ENCODE measurements around the gene DHRS12.
A peak's percentile ranks its signal among the peaks of the same experiment; 100 is the strongest.

The DHRS12 gene

GRCh38 chr13:51811920-51812451 lies 8.0 kb upstream of the DHRS12 start:
- peak; percentile 35 for FAIRE-seq
- DNase-seq (ENCODE audit: insufficient read length, low spot score): no peak

DNA sequence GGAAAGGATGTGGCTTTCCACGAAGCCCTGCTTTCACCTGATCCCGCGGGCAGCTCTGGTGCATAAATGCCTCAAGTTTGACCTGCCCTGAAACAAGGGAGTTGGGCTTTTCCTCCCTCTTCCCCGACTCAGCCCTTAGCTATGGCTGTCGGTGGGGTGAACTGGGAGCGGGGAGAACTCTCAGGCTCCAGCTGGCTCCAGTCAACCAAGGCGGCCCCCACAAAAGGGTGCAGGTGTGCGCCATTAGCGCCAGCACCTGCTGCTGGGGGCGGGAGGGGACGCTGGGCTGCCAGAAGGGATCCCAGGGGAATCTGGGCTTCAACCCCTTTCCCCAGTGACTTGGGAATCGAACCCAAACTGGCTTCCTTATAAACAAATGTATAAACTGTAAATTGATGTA lies 7.1 kb upstream of the DHRS12 start:
- no peak for FAIRE-seq

DNA sequence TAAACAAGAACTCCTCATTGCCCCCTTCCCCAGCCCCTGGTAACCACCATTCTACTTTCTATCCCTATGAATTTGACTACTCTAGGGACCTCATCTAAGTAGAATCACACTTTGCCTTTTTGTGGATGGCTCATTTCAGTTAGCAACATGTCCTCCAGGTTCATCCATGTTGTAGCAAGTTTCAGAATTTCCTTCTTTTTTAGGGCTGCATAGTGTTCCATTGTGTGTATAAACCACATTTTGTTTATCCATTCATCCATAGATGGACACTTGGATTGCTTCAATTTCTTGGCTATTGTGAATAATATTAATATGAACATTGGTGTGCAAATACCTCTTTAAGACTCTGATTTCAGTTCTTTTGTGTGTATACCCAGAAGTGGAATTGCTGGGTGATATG lies 4.8 kb upstream of the DHRS12 start:
- FAIRE-seq: no peak
- DNase-seq (ENCODE audit: insufficient read length, low spot score): no peak

More for the DNA sequence above, 7.1 kb upstream of the DHRS12 start:
- no peak for DNase-seq (ENCODE audit: insufficient read length, low spot score)

GRCh38 chr13:51807041-51807440 lies 3.1 kb upstream of the DHRS12 start:
- no peak for DNase-seq (ENCODE audit: insufficient read length, low spot score)
- no peak for FAIRE-seq

GRCh38 chr13:51806566-51806965 lies 2.6 kb upstream of the DHRS12 start:
- no peak for FAIRE-seq
- no peak for DNase-seq (ENCODE audit: insufficient read length, low spot score)

DNA sequence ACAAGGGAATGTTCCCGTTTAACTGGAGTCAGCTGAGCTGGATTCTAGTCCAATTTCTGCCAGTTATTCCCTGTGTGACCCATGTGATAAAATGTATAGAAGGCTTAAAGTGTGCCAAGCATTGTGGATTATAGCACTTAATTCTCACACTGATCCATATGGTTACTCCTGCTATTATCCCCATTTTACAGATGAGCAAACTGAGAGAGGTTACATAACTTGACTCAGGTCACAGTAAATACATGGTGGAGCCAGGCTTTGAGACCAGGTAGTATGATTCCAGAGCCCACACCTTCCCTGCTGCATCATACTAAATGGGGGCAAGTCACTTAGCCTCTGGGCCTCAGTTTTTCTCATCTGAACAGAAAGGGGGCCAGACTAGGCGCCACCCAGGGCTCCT lies 2.0 kb upstream of the DHRS12 start:
- no peak for FAIRE-seq
- DNase-seq (ENCODE audit: insufficient read length, low spot score): no peak

- no peak for DNase-seq (ENCODE audit: insufficient read length, low spot score)
- no peak for FAIRE-seq
Observed at GRCh38 chr13:51805313-51805712, 1.4 kb upstream of the DHRS12 start.

DNA sequence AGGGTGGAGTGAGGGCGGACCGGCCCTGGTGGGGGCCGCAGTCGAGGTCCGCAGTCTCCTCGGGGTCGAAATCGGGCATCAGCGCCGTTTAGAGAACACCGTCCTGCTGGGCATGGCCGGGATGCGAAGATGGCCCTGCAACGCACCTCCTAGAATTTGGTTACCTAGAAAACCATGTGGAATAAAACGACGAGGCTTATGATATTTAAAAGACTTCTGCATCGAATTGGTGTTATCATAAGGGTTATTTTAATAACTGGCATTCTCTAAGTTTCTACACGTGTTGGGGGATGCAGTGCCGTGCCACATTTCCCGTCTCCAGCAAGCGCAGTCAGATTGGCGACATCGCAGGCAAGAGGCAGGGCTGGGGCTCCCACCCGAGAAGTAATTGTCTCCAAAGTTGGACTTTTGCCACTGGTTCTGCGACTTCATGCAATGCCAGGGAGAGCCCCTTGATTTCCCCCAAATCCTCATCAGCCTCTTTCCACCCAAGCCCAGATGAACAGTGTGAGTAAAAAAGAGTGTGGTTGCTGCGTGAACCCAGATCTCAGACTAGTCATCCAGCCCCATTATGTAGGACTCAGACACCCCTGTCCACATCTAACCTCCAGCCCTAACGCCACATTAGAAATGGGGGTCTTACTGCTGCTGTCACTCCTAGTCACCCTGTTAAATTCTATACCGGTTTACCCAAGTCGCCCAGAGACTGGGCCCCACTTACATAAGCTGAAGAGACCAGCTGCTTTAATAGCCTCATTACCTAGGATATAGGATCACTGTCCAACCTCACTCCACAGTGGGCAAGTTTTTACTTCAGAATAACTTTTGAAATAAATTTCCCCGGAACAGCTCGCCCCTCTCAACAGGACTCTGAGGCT lies 571 bp upstream of the DHRS12 start:
- FAIRE-seq: no peak
- DNase-seq (ENCODE audit: insufficient read length, low spot score): no peak

GRCh38 chr13:51802631-51803418 lies 1.1 kb downstream of the DHRS12 start:
- FAIRE-seq: no peak

DNA sequence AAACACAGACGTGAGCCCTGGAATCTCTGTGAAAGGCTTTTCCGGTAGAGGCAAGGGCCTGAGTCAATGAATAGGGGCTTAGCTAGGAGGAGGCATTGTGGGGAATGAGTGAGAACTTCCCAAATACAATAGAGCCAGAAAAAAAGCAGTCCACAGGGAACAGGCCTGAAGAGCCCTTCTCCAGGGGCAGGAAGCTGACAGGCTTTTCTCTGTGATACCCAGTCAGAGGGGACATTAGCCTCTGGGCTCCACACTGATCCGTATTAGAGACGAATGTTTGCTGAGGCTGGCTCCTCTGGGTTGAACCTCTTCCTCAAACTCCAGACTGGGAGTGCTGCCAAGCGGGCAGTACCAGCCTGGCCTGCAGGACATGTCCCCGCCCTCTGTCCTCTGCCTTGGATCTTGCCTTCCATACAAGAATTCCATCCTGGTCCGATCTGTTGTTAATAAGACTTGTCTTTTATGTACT lies 2.3 kb downstream of the DHRS12 start:
- DNase-seq (ENCODE audit: insufficient read length, low spot score): no peak
- FAIRE-seq: no peak

More at GRCh38 chr13:51802631-51803418, 1.1 kb downstream of the DHRS12 start:
- DNase-seq (ENCODE audit: insufficient read length, low spot score): no peak

GRCh38 chr13:51800486-51800885 lies 3.5 kb downstream of the DHRS12 start:
- no peak for FAIRE-seq
- DNase-seq (ENCODE audit: insufficient read length, low spot score): no peak

- FAIRE-seq (no peak), DNase-seq (ENCODE audit: insufficient read length, low spot score) (no peak)
Observed at GRCh38 chr13:51799261-51799660, 4.7 kb downstream of the DHRS12 start.

- DNase-seq (ENCODE audit: insufficient read length, low spot score): peak; percentile 51
- peak; percentile 97 for FAIRE-seq
Observed at GRCh38 chr13:51797664-51798488, 6.1 kb downstream of the DHRS12 start.

GRCh38 chr13:51796546-51796945 lies 7.4 kb downstream of the DHRS12 start:
- FAIRE-seq: no peak
- DNase-seq (ENCODE audit: insufficient read length, low spot score): no peak

DNA sequence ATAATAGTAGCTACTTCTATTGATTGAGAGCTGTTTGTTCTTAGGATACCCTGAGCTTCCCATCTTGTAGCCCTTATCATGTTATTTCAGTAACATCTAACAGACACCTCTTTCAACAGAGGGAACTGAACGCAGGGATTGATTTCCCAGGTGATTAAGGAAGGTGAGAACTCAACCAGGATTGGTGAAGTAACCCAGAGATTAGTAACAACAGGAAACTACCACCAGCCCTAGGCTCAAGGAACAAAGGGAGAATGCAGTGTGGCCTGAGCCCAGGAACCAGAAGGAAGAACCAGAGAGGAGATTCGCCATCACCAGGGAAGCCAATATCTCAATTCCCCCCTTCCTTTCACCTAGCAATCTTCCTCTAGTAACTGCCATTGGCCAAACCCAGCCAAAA lies 8.5 kb downstream of the DHRS12 start:
- DNase-seq (ENCODE audit: insufficient read length, low spot score): no peak
- no peak for FAIRE-seq

DNA sequence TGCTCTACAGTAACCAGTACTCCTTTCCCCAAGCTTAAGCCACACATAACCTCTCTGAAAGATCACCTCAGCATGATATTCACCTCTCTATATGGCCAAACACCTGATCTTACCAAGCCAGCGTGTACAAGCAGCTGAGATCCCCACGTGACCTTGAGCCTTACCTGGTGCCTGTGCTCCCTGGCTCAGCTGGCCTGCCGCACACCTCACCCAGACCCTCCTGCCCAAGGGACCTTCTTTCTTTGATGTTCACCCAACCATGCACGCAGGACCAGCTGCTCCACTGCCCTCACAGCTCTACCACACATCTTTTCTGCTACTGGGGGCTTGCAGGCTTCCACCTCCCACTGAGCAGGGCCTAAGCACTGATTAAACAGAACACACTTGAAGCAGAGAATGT lies 9.0 kb downstream of the DHRS12 start:
- DNase-seq (ENCODE audit: insufficient read length, low spot score): no peak
- no peak for FAIRE-seq

DNA sequence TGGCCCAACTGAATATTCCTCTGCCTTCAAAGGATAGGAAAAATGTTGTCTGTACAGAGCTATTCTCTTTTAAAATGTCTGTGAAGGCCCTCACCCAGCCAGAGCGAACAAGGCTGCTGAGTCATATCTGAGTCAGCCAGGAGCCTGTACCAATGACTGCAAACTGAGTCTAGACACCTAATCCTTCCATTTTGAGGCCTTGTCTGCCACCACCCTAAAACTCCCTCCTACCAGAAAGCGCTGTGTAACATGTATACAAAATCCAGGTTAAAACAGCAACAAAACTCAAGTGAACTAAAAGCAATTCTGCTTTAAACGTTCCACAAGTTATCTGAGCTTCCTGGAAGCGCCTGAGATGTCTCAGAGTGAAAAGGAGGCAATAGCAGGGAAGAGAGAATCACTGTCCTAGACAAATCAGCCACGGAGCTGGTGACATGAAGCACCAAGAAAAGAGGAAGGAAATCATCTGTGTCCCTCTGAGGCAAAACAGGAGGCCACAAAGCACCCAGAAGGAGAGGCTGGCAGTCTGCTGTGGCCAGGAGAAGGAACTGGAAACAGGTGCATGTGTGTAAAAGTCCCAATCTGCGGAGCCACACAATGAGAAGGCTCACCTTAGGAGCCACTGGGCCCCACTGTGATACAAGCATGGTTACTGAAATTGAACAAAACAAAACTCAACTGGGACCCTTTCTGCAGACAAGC lies 10.2 kb downstream of the DHRS12 start:
- FAIRE-seq (peak; percentile 83), DNase-seq (ENCODE audit: insufficient read length, low spot score) (no peak)

DNA sequence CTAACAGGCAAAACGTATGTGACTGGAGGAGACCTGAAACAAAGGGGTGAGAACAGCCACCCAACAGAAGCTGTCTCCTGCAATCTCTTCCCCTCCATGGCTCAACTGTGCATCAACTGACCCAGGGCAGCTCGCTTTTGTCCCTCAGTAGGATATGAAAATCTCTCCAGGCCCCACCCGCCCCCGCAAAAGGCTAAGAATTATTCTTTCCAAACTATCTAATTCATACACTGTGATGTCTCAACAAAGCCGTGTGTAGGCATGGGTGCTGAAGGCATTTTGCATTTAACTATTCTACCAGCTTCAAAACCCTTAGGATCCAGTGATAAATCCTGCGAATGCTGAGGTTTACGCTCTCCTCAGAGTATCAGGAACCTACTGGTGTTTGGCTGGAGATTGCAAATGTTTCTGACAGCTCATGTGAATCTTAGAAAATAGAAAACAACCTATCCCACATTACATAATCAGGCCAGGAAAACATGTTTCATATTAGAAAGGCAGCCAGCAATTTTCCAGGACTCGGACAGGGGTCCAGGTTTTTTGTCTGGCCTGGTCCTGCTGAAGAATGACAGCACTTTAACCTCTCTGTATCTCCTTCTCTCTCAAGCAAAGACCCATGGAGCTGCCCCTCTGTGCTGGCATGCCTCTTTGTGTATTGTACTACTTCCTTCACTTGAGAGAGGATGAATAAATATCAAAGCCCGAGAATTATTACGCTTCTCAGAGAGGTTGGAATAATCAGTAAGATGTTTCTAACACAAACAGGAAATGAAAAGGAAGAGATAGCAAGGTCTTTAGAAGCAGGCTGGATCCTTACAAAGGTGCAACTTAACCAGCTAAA lies 17.3 kb downstream of the DHRS12 start:
- FAIRE-seq (no peak), DNase-seq (ENCODE audit: insufficient read length, low spot score) (no peak)

Data from GM19239 (cell line).